IMR-90 (cell line): ENCODE measurements around the gene STK40.

Experiments
- CEBPB ChIP-seq: IDR thresholded peaks from 2 replicates; pipeline ENCODE4 v1.6.1; 2012; ENCODE audit warnings: low read depth, low read length, improper control_type of control experiment
- POLR2A ChIP-seq: IDR thresholded peaks from 2 replicates; pipeline ENCODE4 v1.6.1; 2012; ENCODE audit warnings: mild to moderate bottlenecking, low read depth, low read length
- RFX5 ChIP-seq: IDR thresholded peaks from 2 replicates; pipeline ENCODE4 v1.8.0; 2012; ENCODE audit warnings: low read depth, mild to moderate bottlenecking, low read length, moderate library complexity
- SMC3 ChIP-seq: fragments of 150-350 bp; IDR thresholded peaks from 2 replicates; pipeline ENCODE4 v1.6.1; 2016; ENCODE audit warnings: low read depth, mild to moderate bottlenecking, antibody characterized with exemption, low read length, moderate library complexity
- TF ChIP-seq, protein P1 (sequence below): conservative IDR thresholded peaks from 2 replicates; pipeline ENCODE4 v1.5.1; 2012; ENCODE audit warnings: mild to moderate bottlenecking, low read depth, low read length, improper control_type of control experiment
- TF ChIP-seq, protein P2 (sequence below): fragments of 150-350 bp; IDR thresholded peaks from 2 replicates; pipeline ENCODE4 v1.6.1; 2017; ENCODE audit warnings: mild to moderate bottlenecking, antibody characterized with exemption, low read length, low read depth

DNA sequence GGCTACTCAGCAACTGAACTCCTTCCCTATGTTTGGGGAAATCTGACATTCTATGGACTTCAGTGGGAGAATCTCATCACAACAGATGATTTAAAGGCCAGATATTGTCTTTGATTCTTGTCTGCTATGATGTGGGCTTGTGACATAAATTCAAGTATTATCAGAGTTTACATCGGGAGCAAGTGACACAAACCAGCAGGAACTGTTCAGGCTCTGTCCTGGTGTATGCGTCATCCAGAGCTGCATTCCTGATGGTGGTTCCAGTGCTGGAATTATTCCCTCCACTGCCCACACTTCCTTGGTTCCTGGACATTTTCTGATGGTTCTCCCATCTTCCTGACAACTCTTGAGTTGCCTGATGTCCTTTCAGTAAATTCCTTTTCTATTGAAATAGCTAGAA is 22.8 kb upstream of the STK40 start:
- no peak for TF ChIP-seq RFX5
- TF ChIP-seq, protein P1, sequence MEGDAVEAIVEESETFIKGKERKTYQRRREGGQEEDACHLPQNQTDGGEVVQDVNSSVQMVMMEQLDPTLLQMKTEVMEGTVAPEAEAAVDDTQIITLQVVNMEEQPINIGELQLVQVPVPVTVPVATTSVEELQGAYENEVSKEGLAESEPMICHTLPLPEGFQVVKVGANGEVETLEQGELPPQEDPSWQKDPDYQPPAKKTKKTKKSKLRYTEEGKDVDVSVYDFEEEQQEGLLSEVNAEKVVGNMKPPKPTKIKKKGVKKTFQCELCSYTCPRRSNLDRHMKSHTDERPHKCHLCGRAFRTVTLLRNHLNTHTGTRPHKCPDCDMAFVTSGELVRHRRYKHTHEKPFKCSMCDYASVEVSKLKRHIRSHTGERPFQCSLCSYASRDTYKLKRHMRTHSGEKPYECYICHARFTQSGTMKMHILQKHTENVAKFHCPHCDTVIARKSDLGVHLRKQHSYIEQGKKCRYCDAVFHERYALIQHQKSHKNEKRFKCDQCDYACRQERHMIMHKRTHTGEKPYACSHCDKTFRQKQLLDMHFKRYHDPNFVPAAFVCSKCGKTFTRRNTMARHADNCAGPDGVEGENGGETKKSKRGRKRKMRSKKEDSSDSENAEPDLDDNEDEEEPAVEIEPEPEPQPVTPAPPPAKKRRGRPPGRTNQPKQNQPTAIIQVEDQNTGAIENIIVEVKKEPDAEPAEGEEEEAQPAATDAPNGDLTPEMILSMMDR, result no peak
- no peak for TF ChIP-seq SMC3
- no peak for TF ChIP-seq POLR2A
- TF ChIP-seq, protein P2, sequence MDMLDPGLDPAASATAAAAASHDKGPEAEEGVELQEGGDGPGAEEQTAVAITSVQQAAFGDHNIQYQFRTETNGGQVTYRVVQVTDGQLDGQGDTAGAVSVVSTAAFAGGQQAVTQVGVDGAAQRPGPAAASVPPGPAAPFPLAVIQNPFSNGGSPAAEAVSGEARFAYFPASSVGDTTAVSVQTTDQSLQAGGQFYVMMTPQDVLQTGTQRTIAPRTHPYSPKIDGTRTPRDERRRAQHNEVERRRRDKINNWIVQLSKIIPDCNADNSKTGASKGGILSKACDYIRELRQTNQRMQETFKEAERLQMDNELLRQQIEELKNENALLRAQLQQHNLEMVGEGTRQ, result no peak
- no peak for TF ChIP-seq CEBPB
